ENCODE results near the gene APBB2. TPM values are rescaled to one million over a fixed set of nuclear protein-coding genes. Genes with fewer than 3 reads are reported as not detected.
"Not testable (repeated sequence)": the region's sequence is repeated elsewhere in the genome, so short reads cannot be mapped to it uniquely, and the experiment has no call there.

The APBB2 gene
- total and polyA plus RNA-seq, 11 donors: 8.6 to 39.1 (median 26.7) TPM

DNA sequence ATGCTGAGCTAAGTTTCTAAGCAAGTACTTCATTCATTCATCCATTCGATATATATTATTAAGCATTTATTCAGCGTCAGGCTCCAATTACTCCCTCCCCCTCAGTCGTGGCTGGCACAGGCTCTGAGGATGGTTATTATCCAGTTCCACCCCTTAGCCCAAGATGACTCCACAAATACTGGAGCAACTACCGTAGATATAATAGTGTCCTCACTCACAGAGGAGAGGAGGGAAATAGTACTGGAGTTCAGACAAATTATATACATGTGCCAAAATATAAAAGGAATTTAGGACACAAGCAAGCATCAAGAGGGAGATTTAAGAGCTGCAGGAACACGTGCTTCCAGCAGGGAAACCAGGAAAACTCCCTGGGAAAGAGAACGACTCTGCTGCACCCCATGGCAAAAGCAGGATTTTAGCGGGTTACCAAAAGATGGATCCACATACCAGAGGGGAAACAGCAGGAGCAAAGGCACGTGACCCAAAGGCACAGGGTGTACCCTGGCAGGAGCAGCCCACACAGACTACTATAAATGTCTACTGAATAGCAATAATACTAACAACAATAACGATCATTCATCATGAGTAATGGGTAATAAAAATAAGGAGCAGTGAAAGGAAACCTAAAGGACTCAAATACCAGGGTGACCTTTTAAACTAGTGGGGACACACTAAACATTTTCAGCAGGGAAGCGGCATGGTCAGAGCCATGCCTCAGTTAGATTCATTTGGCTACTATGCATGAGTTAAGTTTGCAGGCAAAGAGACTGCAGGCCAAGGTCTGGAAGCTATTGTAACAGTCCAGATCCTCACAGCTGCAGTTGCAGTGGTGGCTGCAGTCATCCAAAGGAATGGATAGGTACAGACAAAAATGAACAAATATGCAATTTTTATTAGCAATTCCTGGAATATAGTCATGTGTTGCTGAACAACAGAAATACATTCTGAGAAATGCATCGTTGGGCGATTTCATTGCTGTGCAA, 153.7 kb downstream of the APBB2 start:
- no peak for TF ChIP-seq POLR2A (IDR thresholded peaks at IDR 0.05)
- TF ChIP-seq, protein P1, sequence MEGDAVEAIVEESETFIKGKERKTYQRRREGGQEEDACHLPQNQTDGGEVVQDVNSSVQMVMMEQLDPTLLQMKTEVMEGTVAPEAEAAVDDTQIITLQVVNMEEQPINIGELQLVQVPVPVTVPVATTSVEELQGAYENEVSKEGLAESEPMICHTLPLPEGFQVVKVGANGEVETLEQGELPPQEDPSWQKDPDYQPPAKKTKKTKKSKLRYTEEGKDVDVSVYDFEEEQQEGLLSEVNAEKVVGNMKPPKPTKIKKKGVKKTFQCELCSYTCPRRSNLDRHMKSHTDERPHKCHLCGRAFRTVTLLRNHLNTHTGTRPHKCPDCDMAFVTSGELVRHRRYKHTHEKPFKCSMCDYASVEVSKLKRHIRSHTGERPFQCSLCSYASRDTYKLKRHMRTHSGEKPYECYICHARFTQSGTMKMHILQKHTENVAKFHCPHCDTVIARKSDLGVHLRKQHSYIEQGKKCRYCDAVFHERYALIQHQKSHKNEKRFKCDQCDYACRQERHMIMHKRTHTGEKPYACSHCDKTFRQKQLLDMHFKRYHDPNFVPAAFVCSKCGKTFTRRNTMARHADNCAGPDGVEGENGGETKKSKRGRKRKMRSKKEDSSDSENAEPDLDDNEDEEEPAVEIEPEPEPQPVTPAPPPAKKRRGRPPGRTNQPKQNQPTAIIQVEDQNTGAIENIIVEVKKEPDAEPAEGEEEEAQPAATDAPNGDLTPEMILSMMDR (IDR thresholded peaks at IDR 0.05): no peak
- WGBS, 4 donors: 68 to 79% (median 73%) methylated on average over 12 of the region's 12 CpGs
- H3K4me1 ChIP-seq: peaks cover 0 to 46% (median 16%) of the 10 kb centered on the region in 12 donors
- peaks cover 0 to 4% (median 0%) of the 10 kb centered on the region in 9 donors for H3K36me3 ChIP-seq
- H3K27ac ChIP-seq: peak overlapping the region in 1 of 12 donors; percentile 66
- H3K4me3 ChIP-seq: no peak overlapping the region
- DNase-seq (no peak), ATAC-seq (peak in 3 of 4 donors; percentile 38 to 59 (median 50))
- intact Hi-C loops (cut with DNase I): no loop called here
- no peaks in the 10 kb centered on the region for H3K9me3 ChIP-seq
- no peaks in the 10 kb centered on the region for H3K27me3 ChIP-seq

DNA sequence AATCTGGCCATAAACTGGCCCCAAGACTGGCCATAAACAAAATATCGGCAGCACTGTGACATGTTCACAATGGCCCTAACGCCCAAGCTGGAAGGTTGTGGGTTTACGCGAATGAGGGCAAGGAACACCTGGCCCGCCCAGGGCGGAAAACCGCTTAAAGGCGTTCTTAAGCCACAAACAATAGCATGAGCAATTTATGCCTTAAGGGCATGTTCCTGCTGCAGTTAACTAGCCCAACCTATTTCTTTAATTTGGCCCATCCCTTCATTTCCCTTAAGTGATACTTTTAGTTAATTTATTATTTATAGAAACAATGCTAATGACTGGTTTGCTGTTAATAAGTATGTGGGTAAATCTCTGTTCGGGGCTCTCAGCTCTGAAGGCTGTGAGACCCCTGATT, 154.9 kb downstream of the APBB2 start:
- not testable (repeated sequence) for H3K36me3 ChIP-seq, H3K9me3 ChIP-seq, DNase-seq, ATAC-seq, H3K27me3 ChIP-seq, H3K4me3 ChIP-seq
- WGBS, 4 donors: 88 to 98% (median 96%) methylated on average over 9 of the region's 9 CpGs
- intact Hi-C loops (cut with DNase I): loop anchor here in 3 of 10 donors (5.0 to 10.0 kb wide), 3 partner anchors 33 to 153 kb away; partner anchors contain the start of gene APBB2 (in 1 of the 3)
- Histone ChIP-seq H3K4me1 (peaks cover 0 to 39% (median 16%) of the 10 kb centered on the region in 12 donors), H3K27ac (peak overlapping the region in 1 of 12 donors; percentile 66)

DNA sequence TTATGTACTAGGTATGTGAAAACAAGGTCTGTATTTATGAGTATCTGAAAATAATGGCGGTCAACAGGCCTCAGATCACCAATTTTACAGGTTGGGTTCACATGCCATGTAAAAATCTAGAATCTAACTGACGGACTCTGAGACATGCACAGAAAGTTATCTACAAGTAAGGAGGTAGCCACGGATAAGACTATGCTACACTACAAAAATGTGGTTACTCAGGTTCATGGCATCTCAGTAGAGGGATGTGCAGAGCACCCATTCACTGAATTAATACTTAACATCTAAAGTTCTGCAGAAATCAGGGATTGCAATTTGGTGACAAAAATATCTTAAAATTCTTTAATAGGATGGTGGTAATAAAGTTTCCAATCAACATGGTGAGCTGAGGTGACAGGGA, 155.9 kb downstream of the APBB2 start:
- peaks cover 0 to 35% (median 16%) of the 10 kb centered on the region in 12 donors for H3K4me1 ChIP-seq
- 91 to 97% (median 95%) methylated on average over 3 of the region's 3 CpGs for WGBS, 4 donors
- intact Hi-C loops (cut with DNase I): loop anchor here in 3 of 10 donors (5.0 to 10.0 kb wide), 3 partner anchors 34 to 154 kb away; partner anchors contain the start of gene APBB2 (in 1 of the 3)
- peaks cover 0 to 4% (median 0%) of the 10 kb centered on the region in 9 donors for H3K36me3 ChIP-seq
- DNase-seq (no peak), ATAC-seq (no peak)
- TF ChIP-seq POLR2A (IDR thresholded peaks at IDR 0.05): no peak
- TF ChIP-seq, protein P1 (IDR thresholded peaks at IDR 0.05): no peak
- no peak overlapping the region for H3K4me3 ChIP-seq
- no peak overlapping the region for H3K27ac ChIP-seq
- H3K27me3 ChIP-seq: no peaks in the 10 kb centered on the region
- H3K9me3 ChIP-seq: no peaks in the 10 kb centered on the region

DNA sequence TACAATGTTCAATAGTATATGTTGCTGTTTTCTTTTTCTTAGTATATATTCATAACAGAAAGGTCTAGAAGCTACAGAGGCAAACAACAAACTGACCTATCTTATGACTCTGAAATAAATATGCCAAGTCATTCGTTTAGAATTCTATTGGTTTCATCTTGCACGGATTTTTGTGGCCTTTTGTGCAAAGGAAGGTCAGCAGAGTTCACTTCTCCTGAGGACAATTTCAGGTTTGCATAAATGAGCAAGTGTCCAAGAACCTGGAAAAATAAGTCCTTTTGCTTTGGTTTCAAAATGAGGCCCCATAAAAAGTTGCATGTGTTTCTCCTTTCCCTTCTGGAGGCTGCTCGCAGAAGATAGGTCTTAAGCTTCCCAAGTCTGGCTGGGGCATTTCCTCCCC, 156.9 kb downstream of the APBB2 start:
- Histone ChIP-seq H3K36me3 (no peaks in the 10 kb centered on the region), H3K4me1 (peaks cover 0 to 33% (median 16%) of the 10 kb centered on the region in 12 donors), H3K9me3 (no peaks in the 10 kb centered on the region), H3K27ac (peak overlapping the region in 1 of 12 donors; percentile 8), H3K27me3 (no peaks in the 10 kb centered on the region), H3K4me3 (no peak overlapping the region)
- intact Hi-C loops (cut with DNase I): loop anchor here in 3 of 10 donors (5.0 to 10.0 kb wide), 3 partner anchors 35 to 155 kb away; partner anchors contain the start of gene APBB2 (in 1 of the 3)
- ATAC-seq (no peak), DNase-seq (no peak)
- WGBS, 4 donors: 58 to 76% (median 64%) methylated on average over 3 of the region's 3 CpGs
- no peak for TF ChIP-seq POLR2A (IDR thresholded peaks at IDR 0.05)
- TF ChIP-seq, protein P1 (IDR thresholded peaks at IDR 0.05): no peak

Measured in heart left ventricle (tissue), 16 donors.